Gastroesophageal sphincter (tissue), 4 donors: ENCODE results near the gene GJB3. TPM values are rescaled to one million over a fixed set of nuclear protein-coding genes. Genes with fewer than 3 reads are reported as not detected.

Experiments
- ATAC-seq: fragments of 150-250 bp; one replicate; pipeline ENCODE4 v1.9.1; 2016; ENCODE audit warnings: mild to moderate bottlenecking, moderate library complexity
- H3K27ac ChIP-seq, 4 donors: fragments of 200-600 bp; sonication (generic) in 3 of 4; 1 replicate in 3 of 4; 2 replicates in 1 of 4; pipeline ENCODE4 v1.5.1; 2016 to 2019
- H3K27me3 ChIP-seq: fragments of 200-600 bp; sonication (generic); one replicate; pipeline ENCODE4 v1.5.1; 2019
- H3K36me3 ChIP-seq, 2 donors: fragments of 200-600 bp; sonication (generic); one replicate each; pipeline ENCODE4 v1.5.1; 2019; ENCODE audit warnings: control low read depth in 1 of 2
- H3K4me1 ChIP-seq, 3 donors: fragments of 200-600 bp; sonication (generic); 1 replicate in 2 of 3; 2 replicates in 1 of 3; pipeline ENCODE4 v1.5.1; 2016 to 2019; ENCODE audit warnings: control low read depth in 2 of 3
- H3K4me3 ChIP-seq, 2 donors: fragments of 200-600 bp; sonication (generic); one replicate each; pipeline ENCODE4 v1.5.1; 2019; ENCODE audit warnings: mild to moderate bottlenecking in 1 of 2, moderate library complexity in 1 of 2
- H3K9me3 ChIP-seq, 3 donors: fragments of 200-600 bp; sonication (generic); one replicate each; pipeline ENCODE4 v1.5.1; 2017 to 2019; ENCODE audit warnings: control low read depth in 2 of 3
- EP300 ChIP-seq: sonication (generic); formaldehyde crosslinking; IDR thresholded peaks from one replicate; pipeline ENCODE4 v1.6.1; 2017; ENCODE audit warnings: antibody characterized with exemption, mild to moderate bottlenecking
- POLR2A ChIP-seq, 2 donors: fragments of 450-650 bp; IDR thresholded peaks; one replicate each; pipeline ENCODE4 v1.6.1; 2017; ENCODE audit warnings: antibody characterized with exemption in 2 of 2, mild to moderate bottlenecking in 2 of 2, moderate library complexity in 1 of 2
- POLR2AphosphoS5 ChIP-seq: sonication (generic); formaldehyde crosslinking; IDR thresholded peaks from one replicate; pipeline ENCODE4 v1.6.1; 2017; ENCODE audit warnings: antibody characterized with exemption
- WGBS, 2 donors: methylation state at CpG; one replicate each; pipeline ENCODE4 v1.1.5; 2018; ENCODE audit warnings: low coverage in 1 of 2; 5-methylcytosine and 5-hydroxymethylcytosine counted together
- total RNA-seq, 4 donors: library from RNA; depleted of rRNA; stranded (reverse); fragments of >200 nt; gene quantifications; one replicate each; pipeline ENCODE4 v1.1.0, GENCODE V29; 2016
- TF ChIP-seq, protein P1 (sequence below), 4 experiments: fragments of 200-600 bp in 2 of 4; fragments of 450-650 bp in 2 of 4; sonication (generic) in 1 of 4; IDR thresholded peaks; one replicate each; pipeline ENCODE4 v1.5.1; 2017 to 2019; ENCODE audit warnings: antibody characterized with exemption in 4 of 4, mild to moderate bottlenecking in 2 of 4, moderate library complexity in 2 of 4

Gene GJB3
- total RNA-seq, 4 donors from 2014 or later = 1.1 to 6.4 TPM; not detected in 2

DNA sequence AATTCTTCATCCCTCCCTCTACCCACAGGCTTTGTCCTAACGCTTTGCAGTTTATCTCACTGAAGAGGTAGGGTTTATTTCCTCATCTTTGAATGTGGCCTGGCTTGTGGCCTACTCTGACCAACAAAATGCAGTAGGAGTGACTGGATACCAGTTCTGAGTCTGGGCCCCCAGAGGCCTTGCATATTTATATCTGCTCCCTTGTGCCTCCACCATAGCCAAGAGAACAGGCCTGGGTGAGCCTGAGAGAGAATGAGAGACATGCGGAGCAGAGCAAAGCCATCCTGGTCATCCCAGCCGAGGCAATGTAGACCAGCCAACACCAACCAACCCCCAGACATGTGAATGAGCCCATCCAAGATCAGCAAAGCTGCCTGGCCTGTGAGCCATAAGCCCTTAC lies 48.2 kb downstream of the GJB3 start:
- Histone ChIP-seq H3K27ac (no peak overlapping the region), H3K9me3 (no peaks in the 10 kb centered on the region), H3K36me3 (peaks cover 0 to 10% of the 10 kb centered on the region in 2 donors), H3K27me3 (no peaks in the 10 kb centered on the region), H3K4me3 (no peak overlapping the region), H3K4me1 (peaks cover 0 to 4% (median 0%) of the 10 kb centered on the region in 3 donors)
- TF ChIP-seq EP300 = no peak
- TF ChIP-seq, protein P1, sequence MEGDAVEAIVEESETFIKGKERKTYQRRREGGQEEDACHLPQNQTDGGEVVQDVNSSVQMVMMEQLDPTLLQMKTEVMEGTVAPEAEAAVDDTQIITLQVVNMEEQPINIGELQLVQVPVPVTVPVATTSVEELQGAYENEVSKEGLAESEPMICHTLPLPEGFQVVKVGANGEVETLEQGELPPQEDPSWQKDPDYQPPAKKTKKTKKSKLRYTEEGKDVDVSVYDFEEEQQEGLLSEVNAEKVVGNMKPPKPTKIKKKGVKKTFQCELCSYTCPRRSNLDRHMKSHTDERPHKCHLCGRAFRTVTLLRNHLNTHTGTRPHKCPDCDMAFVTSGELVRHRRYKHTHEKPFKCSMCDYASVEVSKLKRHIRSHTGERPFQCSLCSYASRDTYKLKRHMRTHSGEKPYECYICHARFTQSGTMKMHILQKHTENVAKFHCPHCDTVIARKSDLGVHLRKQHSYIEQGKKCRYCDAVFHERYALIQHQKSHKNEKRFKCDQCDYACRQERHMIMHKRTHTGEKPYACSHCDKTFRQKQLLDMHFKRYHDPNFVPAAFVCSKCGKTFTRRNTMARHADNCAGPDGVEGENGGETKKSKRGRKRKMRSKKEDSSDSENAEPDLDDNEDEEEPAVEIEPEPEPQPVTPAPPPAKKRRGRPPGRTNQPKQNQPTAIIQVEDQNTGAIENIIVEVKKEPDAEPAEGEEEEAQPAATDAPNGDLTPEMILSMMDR (IDR thresholded peaks at IDR 0.05) = no peak
- no peak for TF ChIP-seq POLR2A (IDR thresholded peaks at IDR 0.05)
- TF ChIP-seq POLR2AphosphoS5 = no peak
- no peak for ATAC-seq
- 47 to 75% methylated on average over 1 to 2 of the region's 3 CpGs for WGBS, 2 donors

DNA sequence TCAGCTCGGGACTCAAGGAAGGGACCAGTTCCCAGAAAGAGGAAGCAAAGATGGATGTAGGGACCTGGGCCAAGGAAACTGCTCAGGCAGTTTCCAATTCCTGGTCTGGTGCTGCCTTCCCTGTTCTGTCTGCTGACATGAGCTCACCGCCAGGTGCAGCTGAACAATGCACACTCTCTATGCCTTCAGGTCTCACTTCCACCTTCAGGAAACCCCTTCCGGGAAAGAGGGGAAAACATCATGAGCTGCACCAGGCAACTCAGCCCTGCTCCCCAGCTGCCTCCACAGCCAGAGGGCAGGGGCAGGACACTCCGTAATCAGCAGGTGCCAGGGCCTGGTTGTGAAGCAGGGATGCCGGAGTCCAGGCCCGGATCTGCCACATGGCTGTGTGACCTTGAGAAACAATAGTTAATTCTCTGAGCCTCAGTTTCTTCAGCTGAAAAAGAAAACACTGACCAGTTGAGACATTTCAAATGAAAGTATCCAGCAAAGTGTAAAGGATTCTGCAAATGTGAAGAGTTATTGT lies 50.8 kb downstream of the GJB3 start:
- Histone ChIP-seq H3K4me1 (peaks cover 0 to 11% (median 0%) of the 10 kb centered on the region in 3 donors), H3K4me3 (no peak overlapping the region), H3K9me3 (no peaks in the 10 kb centered on the region), H3K27ac (no peak overlapping the region), H3K27me3 (no peaks in the 10 kb centered on the region), H3K36me3 (peaks cover 0 to 10% of the 10 kb centered on the region in 2 donors)
- WGBS, 2 donors = 57 to 75% methylated on average over 1 to 2 of the region's 6 CpGs
- ATAC-seq = no peak
- TF ChIP-seq POLR2A (IDR thresholded peaks at IDR 0.05) (no peak), POLR2AphosphoS5 (no peak), EP300 (no peak)
- TF ChIP-seq, protein P1 (IDR thresholded peaks at IDR 0.05) = no peak

DNA sequence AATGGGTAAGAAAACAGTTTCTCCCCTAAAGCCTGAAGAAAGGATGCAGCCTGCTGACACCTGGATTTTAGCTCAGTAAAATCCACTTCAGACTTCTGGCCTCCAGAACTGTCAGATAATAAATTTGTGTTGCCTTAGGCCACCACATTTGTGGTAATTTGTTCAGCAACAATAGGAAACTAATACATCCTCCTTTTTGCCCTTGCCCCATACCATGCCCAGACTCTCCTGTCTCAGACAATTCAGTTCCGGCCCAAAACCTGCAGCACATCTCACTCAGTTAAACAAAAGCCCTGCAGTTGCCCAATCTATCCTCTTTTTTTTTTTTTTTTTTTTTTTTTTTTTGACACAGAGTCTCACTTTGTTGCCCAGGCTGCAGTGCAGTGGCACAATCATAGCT lies 52.7 kb downstream of the GJB3 start:
- 85% methylated on average over 1 of the region's 1 CpG; no CpG with 5 or more reads in 1 of the 2 donors for WGBS, 2 donors
- H3K4me1 ChIP-seq = peaks cover 0 to 11% (median 0%) of the 10 kb centered on the region in 3 donors
- ATAC-seq = no peak
- TF ChIP-seq, protein P1 (IDR thresholded peaks at IDR 0.05) = no peak
- TF ChIP-seq EP300 (no peak), POLR2A (IDR thresholded peaks at IDR 0.05) (no peak), POLR2AphosphoS5 (no peak)
- no peaks in the 10 kb centered on the region for H3K27me3 ChIP-seq
- H3K27ac ChIP-seq = no peak overlapping the region
- H3K9me3 ChIP-seq = no peaks in the 10 kb centered on the region
- no peak overlapping the region for H3K4me3 ChIP-seq
- H3K36me3 ChIP-seq = peaks cover 0 to 14% of the 10 kb centered on the region in 2 donors

Other genes starting within 250 kb of the GJB3 start
- 1 to 10 TPM in 1 of 4 donors, not detected in 3; 1.9 TPM for gene GJB5, start 26.2 kb upstream of the GJB3 start, total RNA-seq
- gene GJB4, start 21.5 kb upstream of the GJB3 start, total RNA-seq = under 1 TPM in 1 of 4 donors, not detected in 3; 0.27 TPM
- 10 to 100 TPM in 3 of 4 donors, 1 to 10 TPM in 1; 8.6 to 27.0 (median 18.4) TPM for gene GJA4, start 11.8 kb downstream of the GJB3 start, total RNA-seq
- gene SMIM12, start 78.5 kb downstream of the GJB3 start, total RNA-seq = 10 to 100 TPM; 34.2 to 52.0 (median 37.8) TPM
- gene DLGAP3, start 148.4 kb downstream of the GJB3 start, total RNA-seq = under 1 TPM in 2 of 4 donors, not detected in 2; 0.12 to 0.13 TPM
- 10 to 100 TPM; 22.7 to 67.6 (median 41.8) TPM for gene TMEM35B, start 204.1 kb downstream of the GJB3 start, total RNA-seq